HG02943 (cell line): ENCODE results near the gene CHRNB2.
A peak's percentile ranks its signal among the peaks of the same experiment; 100 is the strongest.

Experiments used
- ATAC-seq: cut with Tn5 transposase; IDR thresholded peaks from one replicate; pipeline ENCODE4 v1.9.1; 2021; ENCODE audit warnings: mild to moderate bottlenecking, low read depth, moderate library complexity; ENCODE audit not compliant: unreplicated experiment

The CHRNB2 gene

GRCh38 chr1:154577346-154578057, 9.9 kb downstream of the CHRNB2 start:
- no peak for ATAC-seq

DNA sequence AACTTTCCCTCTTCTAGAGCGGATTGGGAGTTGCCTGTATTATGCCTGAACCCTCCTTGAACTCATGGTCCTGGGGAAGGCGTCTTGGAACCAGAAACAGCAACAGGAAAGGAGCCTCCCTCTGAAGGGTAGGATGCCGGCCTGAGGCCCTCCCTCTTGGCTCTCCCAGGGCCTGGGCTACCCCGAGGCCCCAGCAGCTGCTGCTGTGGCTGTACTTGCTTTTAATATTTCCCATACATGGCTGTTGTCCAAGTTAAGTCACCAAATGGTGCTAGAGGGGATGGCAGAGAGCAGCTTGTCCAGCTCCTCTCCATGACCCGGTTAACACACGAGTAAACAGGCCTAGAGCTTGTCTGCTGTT, 10.5 kb downstream of the CHRNB2 start:
- no peak for ATAC-seq

- no peak for ATAC-seq
Observed at GRCh38 chr1:154579374-154579773, 11.8 kb downstream of the CHRNB2 start.

DNA sequence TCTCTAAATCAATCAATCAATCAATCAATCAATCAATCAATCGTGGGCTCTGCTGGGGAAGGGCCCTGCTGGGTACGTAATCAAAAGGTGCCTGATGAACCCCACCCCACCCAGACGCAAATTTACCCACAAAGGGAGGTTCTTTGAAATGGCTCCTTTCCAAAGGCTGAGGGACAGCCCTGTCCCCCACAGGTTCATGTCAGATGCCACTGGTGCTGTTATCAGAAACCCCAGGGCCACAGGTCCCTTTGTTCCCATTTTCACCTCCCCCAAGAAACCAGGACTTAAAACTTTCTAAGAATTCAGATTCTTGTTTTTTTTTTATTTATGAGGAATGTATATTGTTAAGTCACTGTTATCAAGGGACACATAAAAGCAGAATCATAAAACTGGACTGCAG, 14.2 kb downstream of the CHRNB2 start:
- ATAC-seq = no peak

DNA sequence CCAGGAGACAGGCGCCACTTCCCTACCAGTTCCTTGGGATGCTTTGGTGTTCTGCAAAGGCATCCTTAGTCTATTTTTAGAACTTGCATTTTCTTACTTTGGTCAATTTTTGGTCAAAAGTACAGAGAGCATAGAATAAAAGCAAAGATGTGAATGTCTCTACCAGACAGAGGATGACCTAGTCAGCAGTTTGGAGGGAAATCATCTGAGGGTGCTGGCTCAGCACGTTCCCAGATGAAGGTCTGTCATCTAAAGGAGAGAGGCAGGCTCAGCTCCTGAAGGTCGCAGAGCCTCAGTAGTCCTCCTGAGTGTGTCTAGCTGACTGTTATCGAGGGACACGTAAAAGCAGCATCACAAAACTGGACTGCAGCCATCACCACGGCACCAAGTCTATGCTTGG, 15.3 kb downstream of the CHRNB2 start:
- no peak for ATAC-seq

DNA sequence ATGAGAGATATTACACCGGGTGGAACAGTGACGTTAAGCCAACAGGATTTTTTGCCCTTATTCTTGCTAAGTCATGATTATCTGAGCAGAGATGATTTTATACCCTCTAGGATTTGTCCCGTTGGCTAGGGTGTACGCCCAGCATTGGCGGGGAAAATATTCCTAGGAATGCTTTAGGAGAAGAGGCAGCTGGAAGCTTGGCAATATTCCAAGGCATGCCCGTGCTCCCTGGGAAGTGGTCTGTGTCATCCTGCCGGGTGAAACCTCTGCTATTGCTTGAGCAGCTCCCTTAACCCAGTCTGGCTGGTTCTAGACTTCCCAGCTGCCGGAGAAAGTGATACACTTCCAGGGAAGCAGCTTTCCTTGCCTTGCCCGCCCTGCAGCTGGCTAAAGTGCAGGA, 16.2 kb downstream of the CHRNB2 start:
- ATAC-seq = no peak

DNA sequence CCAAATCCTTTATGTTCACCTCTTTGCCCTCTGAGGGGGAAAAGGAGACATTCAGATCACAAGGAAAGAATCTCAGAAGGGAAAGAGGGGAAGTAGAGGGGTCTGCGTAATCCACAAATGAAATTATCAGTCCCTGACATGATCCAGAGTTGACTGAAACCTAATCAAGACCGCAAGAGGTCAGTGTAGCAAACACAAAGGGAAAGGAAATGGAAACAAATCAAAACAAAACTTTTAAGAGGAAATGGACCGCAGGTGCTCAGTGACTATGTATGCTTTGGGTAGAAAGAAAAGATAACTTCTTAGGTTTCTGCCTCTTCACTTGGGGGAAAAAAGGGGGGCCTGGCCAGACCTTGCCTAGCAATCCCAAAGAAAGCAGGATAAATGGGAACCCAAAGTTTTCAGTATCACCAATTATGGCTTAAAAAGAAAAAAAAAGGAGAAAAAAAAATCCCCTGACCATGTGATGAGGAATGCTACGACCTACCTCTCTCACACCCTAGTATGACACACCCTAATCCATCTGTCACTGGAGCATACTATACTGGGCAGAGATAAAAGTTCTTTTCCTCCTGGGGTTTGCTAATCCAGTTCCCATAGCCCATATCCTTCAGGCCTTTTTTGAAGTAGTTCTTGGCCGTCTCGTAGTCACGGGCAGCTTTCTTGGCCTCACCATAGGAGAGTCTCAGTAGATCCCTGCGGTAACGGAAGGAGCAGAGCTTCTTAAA, 16.9 kb downstream of the CHRNB2 start:
- no peak for ATAC-seq

DNA sequence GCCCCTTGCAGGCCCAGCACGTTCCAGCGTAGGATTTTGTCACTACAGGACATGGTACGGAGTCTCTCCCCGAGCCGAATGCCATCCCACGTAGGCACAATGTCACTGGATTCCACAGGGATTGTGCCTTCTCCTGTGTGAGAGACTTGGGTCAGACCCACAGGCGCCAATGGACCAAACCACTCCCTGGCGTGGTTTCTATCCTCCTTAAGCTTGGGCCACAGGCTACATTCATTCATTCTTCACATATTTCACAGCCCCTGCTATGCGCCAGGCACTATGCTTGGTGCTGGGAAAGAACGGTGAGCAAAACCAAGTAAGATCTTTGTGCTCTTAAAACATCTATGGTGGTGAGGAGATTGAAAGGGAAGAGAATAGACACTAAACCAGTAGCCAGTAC, 18.7 kb downstream of the CHRNB2 start:
- no peak for ATAC-seq

DNA sequence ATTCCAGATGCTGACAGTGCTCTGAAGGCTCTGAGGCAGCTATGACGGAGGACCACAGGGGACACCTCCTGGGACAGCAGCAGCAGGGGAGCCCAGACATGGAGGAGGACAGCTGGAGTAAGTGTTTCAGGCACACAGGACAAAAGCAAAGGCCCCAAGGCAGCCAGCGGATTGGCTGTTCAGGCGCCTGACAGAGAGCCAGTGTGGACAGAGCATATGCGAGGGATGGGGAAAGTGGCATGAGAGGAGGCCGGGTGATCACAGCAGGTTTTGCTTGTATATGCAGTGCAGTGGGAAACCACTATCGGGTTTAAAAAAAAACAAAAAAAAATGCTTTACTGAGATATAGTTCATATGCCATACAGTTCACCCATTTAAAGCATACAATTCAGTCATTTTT, 19.1 kb downstream of the CHRNB2 start:
- ATAC-seq = no peak

GRCh38 chr1:154589780-154590179, 22.2 kb downstream of the CHRNB2 start:
- ATAC-seq = no peak

GRCh38 chr1:154590756-154591155, 23.2 kb downstream of the CHRNB2 start:
- ATAC-seq = no peak

DNA sequence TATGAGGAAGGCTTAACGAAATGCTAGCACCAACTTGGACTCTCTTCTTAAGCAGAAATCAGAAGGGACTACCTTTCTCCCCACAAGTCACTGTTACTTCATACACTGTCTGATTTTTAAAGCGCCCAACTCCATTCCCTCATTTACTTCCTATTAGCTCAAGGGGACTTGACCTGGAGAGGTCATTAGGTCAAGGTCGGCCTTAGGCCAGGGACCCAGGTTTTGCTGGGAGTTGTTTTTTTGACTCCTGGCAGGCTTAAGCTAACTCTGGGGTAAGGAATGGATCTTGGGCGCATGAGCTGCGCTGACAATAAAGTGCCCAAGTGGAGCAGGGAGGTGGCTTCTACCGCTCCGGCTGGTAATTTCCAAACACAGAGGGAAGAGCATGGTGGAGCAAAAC, 23.6 kb downstream of the CHRNB2 start:
- ATAC-seq = no peak

- no peak for ATAC-seq
Observed at GRCh38 chr1:154593390-154593789, 25.8 kb downstream of the CHRNB2 start.

DNA sequence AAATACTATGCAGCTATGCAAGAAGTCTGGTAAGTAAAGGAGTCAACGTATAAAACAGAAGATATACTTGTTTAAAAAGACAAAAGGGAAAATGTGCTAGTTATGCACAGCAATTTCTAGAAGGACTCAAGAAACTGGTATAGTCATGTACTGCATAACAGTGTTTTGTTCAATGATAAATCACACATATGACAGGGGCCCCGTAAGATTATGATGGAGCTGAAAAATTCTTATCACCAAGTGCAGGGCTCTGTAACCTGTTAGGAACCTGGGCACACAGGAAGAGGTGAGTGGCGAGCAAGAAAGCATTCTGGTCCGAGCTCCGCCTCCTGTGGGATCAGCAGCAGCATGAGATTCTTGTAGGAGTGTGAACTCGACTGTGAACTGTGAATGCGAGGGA, 27.2 kb downstream of the CHRNB2 start:
- no peak for ATAC-seq

DNA sequence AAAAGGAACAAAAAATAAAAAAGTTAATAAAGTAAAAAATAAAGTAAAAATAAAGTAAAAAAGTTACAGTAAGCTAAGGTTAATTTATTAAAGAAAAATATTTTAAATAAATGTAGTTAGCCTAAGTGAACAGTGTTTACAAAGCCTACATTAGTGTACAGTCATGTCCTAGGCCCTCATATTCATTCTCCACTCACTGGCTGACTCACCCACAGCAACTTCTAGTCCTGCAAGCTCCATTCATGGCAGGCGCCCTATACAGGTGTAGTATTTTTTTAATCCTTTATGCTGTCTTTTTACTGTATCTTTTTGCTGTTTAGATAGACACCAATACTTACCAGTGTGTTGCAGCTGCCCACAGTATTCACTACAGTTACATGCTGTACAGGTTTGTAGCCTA, 28.0 kb downstream of the CHRNB2 start:
- ATAC-seq = no peak

DNA sequence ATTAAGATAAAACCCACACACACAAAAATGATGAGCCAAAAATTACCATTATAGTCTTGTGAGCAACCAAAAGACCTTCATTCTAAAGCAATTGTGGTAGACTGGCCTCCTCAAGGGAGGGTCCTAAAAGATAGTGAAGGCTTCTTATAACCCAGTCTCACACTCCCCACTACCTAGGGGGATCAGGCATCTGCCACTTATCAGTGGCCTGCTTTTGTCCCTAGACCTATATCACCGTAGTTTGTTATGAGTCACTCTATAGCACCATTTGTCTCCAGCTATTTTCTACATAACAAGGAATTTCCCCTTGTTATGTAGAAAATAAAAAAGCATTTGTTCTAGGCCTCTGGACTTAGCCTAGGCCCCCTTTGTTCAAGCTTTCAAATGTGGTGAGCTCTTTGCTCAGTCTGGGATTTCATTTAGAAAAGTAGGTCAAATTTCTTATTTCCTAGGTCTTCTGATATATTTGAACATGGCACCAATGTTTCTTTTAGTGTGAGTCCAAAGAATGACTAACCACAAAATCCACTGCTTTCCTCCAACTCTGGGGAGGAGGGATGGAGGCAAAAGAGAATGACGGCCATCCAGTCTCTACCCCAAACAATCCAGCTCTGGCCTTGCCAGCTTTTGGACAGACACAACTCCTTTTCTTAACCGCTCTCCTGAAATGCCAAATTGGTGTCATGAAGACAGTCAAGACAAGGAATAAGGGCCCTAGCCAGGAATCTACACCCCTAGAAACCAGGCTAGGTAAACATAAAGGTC, 31.5 kb downstream of the CHRNB2 start:
- ATAC-seq = no peak

- ATAC-seq = no peak
Observed at GRCh38 chr1:154599658-154600057, 32.1 kb downstream of the CHRNB2 start.

- ATAC-seq = no peak
Observed at GRCh38 chr1:154603317-154603716, 35.7 kb downstream of the CHRNB2 start.

DNA sequence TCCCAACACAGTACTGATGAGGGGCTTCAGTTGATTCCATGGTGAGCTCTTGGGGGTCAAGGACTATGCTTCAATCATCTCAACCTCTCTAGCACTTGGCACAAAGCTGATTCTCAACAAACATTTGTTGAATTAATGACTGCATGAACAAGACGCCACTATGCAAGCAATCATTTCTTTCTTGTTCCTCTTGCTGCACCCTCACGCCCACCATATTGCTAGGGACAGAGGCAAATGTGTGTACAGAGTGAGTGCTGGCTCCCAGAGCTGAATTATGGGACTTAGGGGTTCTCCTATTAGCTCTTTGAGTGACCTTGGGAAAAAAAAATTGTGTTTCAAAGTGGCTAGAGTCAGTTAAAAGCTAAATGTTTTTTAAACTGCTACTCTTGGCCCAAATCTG, 38.0 kb downstream of the CHRNB2 start:
- no peak for ATAC-seq

GRCh38 chr1:154607106-154607608, 39.6 kb downstream of the CHRNB2 start:
- ATAC-seq = no peak

GRCh38 chr1:154607609-154608396, 40.2 kb downstream of the CHRNB2 start, which contains the start of gene ADAR:
ADAR (minus strand) TSS chr1:154608186; CDS start chr1:154608006, 180 bp downstream.
- ATAC-seq = peak; percentile 53
